Measurements from ENCODE around the gene CEL.

DNA sequence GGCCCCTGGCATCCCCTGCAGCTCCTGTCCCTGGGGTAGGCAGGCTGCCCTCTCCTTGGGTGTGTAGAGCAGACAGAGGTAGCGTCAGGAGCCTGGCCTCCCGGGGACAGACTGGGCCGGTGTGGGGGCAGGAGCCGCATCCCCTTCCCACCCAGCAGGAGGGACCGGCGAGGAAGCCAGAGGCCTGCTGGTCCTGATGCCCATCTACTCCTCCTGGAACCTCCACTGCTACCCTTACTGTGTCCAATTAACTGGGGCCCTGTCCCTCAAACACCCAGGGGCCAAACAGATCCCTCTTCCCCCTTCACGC is 43.6 kb downstream of the CEL start:
- TF ChIP-seq FOXM1 (IDR thresholded peaks at IDR 0.05; ENCODE audit: borderline replicate concordance, low read depth) (no peak), NFIC (IDR thresholded peaks at IDR 0.05) (no peak), RAD21 (IDR thresholded peaks at IDR 0.05; ENCODE audit: low read depth) (no peak), TCF12 (IDR thresholded peaks at IDR 0.05; ENCODE audit: low read depth) (no peak), TEAD4 (IDR thresholded peaks at IDR 0.05) (no peak), EP300 (IDR thresholded peaks at IDR 0.05; ENCODE audit: borderline replicate concordance) (no peak), CREB1 (IDR thresholded peaks at IDR 0.05; ENCODE audit: low read depth) (no peak)
- TF ChIP-seq, protein P1, sequence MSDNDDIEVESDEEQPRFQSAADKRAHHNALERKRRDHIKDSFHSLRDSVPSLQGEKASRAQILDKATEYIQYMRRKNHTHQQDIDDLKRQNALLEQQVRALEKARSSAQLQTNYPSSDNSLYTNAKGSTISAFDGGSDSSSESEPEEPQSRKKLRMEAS (IDR thresholded peaks at IDR 0.05) = no peak
